HepG2 (cell line): ENCODE data around the gene WDHD1. TPM values are rescaled to one million over a fixed set of nuclear protein-coding genes. Genes with fewer than 3 reads are reported as not detected.

Experiments used
- BRD4 ChIP-seq: sonication (generic); formaldehyde crosslinking; IDR thresholded peaks from 2 replicates; pipeline ENCODE4 v1.4.0; 2020; ENCODE audit warnings: missing genetic modification reagents
- ESRRA ChIP-seq: sonication (generic); formaldehyde crosslinking; IDR thresholded peaks from 2 replicates; pipeline ENCODE4 v1.5.1; 2020; ENCODE audit warnings: mild to moderate bottlenecking, low read depth, missing genetic modification reagents
- ETV5 ChIP-seq: IDR thresholded peaks from 2 replicates; pipeline ENCODE4 v1.6.1; 2018; ENCODE audit warnings: missing biosample characterization, missing genetic modification reagents, inconsistent platforms, borderline replicate concordance
- GATA4 ChIP-seq: sonication (generic); IDR thresholded peaks from 2 replicates; pipeline ENCODE4 v1.6.1; 2016; ENCODE audit warnings: antibody characterized with exemption, low read depth, borderline replicate concordance
- HNRNPK ChIP-seq: fragments of 200-400 bp; formaldehyde crosslinking; IDR thresholded peaks from 2 replicates; pipeline ENCODE4 v1.6.1; 2018; ENCODE audit warnings: low read length, low read depth, moderate library complexity, mild to moderate bottlenecking; ENCODE audit not compliant: poor library complexity, severe bottlenecking
- HNRNPUL1 ChIP-seq: fragments of 200-400 bp; formaldehyde crosslinking; IDR thresholded peaks from 2 replicates; pipeline ENCODE4 v1.6.1; 2017; ENCODE audit warnings: low read depth, mild to moderate bottlenecking, low read length, moderate library complexity
- KDM3A ChIP-seq: IDR thresholded peaks from 2 replicates; pipeline ENCODE4 v1.6.1; 2018; ENCODE audit warnings: low read depth, missing compliant biosample characterization
- MAZ ChIP-seq, 2 experiments: sonication (generic) in 1 of 2; formaldehyde crosslinking in 1 of 2; IDR thresholded peaks; 2 replicates each; pipeline versions ENCODE4 v1.5.0 to v1.6.1; 2012 to 2020; ENCODE audit warnings: low read depth in 2 of 2, mild to moderate bottlenecking in 2 of 2, borderline replicate concordance in 1 of 2, improper control_type of control experiment in 1 of 2, low read length in 1 of 2, missing genetic modification reagents in 1 of 2, moderate library complexity in 1 of 2
- MIXL1 ChIP-seq: IDR thresholded peaks from 2 replicates; pipeline ENCODE4 v1.6.1; 2016
- PPARG ChIP-seq: conservative IDR thresholded peaks from 2 replicates; pipeline ENCODE4 v1.6.1; 2016; ENCODE audit warnings: missing biosample characterization, missing genetic modification reagents
- RAD21 ChIP-seq: fragments of 450-650 bp; formaldehyde crosslinking; IDR thresholded peaks from 2 replicates; pipeline ENCODE4 v1.5.0; 2020; ENCODE audit warnings: mild to moderate bottlenecking
- SMARCE1 ChIP-seq: fragments of 450-650 bp; IDR thresholded peaks from 2 replicates; pipeline ENCODE4 v1.6.1; 2017; ENCODE audit warnings: borderline replicate concordance
- TSC22D2 ChIP-seq: sonication (generic); formaldehyde crosslinking; IDR thresholded peaks from 2 replicates; pipeline ENCODE4 v1.5.1; 2020; ENCODE audit warnings: missing genetic modification reagents, mild to moderate bottlenecking, borderline replicate concordance
- ZNF292 ChIP-seq: sonication (generic); formaldehyde crosslinking; IDR thresholded peaks from 2 replicates; pipeline ENCODE4 v1.8.1; 2022; ENCODE audit warnings: mild to moderate bottlenecking, low read depth, missing genetic modification reagents, borderline replicate concordance
- ZNF326 ChIP-seq: sonication (generic); formaldehyde crosslinking; IDR thresholded peaks from 2 replicates; pipeline ENCODE4 v1.4.0; 2020; ENCODE audit warnings: missing genetic modification reagents, borderline replicate concordance
- ZNF552 ChIP-seq: sonication (generic); formaldehyde crosslinking; IDR thresholded peaks from 2 replicates; pipeline ENCODE4 v1.9.0; 2022; ENCODE audit warnings: missing genetic modification reagents, mild to moderate bottlenecking, borderline replicate concordance
- ZNF784 ChIP-seq: sonication (generic); formaldehyde crosslinking; IDR thresholded peaks from 2 replicates; pipeline ENCODE4 v1.5.1; 2020; ENCODE audit warnings: missing genetic modification reagents, mild to moderate bottlenecking, borderline replicate concordance
- ZSCAN29 ChIP-seq: sonication (generic); formaldehyde crosslinking; conservative IDR thresholded peaks from 2 replicates; pipeline ENCODE4 v1.4.0; 2020; ENCODE audit warnings: mild to moderate bottlenecking, missing genetic modification reagents
- polyA plus RNA-seq, 8 experiments: library from polyadenylated mRNA; depleted of rRNA in 3 of 8; stranded (reverse) in 7 of 8; unstranded in 1 of 8; fragments of >200 nt; fragmentation: Illumina TruSeq in 4 of 8; extraction: Trizol in 4 of 8; gene quantifications; 2 replicates each; pipeline versions ENCODE4 v1.2.1 to v1.2.3, GENCODE V29; 2011 to 2016; ENCODE audit warnings: low read depth in 4 of 8, missing spikeins in 1 of 8, mixed read lengths in 1 of 8; ENCODE audit not compliant: insufficient read depth in 1 of 8
- total RNA-seq, 5 experiments: library from RNA; depleted of rRNA; stranded (reverse); fragments of >200 nt; fragmentation: Illumina TruSeq; extraction: Trizol; gene quantifications; 2 replicates each; pipeline ENCODE4 v1.2.3, GENCODE V29; 2016; ENCODE audit warnings: low read depth in 1 of 5
- TF ChIP-seq, protein P1 (sequence below): sonication (generic); formaldehyde crosslinking; conservative IDR thresholded peaks from 2 replicates; pipeline ENCODE4 v1.8.1; 2023; ENCODE audit warnings: missing genetic modification reagents
- TF ChIP-seq, protein P2 (sequence below): sonication (generic); formaldehyde crosslinking; IDR thresholded peaks from 2 replicates; pipeline ENCODE4 v1.5.1; 2020; ENCODE audit warnings: mild to moderate bottlenecking, missing genetic modification reagents, moderate library complexity
- TF ChIP-seq, protein P3 (sequence below): sonication (generic); formaldehyde crosslinking; IDR thresholded peaks from 2 replicates; pipeline ENCODE4 v1.5.0; 2020; ENCODE audit warnings: missing genetic modification reagents
- TF ChIP-seq, protein P4 (sequence below): sonication (generic); formaldehyde crosslinking; IDR thresholded peaks from 2 replicates; pipeline ENCODE4 v1.4.0; 2020; ENCODE audit warnings: mild to moderate bottlenecking, low read depth, missing genetic modification reagents

Gene WDHD1
- total and polyA plus RNA-seq, 2 of the 13 experiments (the other 11 are each of a cell fraction or from before 2014, with no cell fraction given), result 5.5 to 27.5 TPM

DNA sequence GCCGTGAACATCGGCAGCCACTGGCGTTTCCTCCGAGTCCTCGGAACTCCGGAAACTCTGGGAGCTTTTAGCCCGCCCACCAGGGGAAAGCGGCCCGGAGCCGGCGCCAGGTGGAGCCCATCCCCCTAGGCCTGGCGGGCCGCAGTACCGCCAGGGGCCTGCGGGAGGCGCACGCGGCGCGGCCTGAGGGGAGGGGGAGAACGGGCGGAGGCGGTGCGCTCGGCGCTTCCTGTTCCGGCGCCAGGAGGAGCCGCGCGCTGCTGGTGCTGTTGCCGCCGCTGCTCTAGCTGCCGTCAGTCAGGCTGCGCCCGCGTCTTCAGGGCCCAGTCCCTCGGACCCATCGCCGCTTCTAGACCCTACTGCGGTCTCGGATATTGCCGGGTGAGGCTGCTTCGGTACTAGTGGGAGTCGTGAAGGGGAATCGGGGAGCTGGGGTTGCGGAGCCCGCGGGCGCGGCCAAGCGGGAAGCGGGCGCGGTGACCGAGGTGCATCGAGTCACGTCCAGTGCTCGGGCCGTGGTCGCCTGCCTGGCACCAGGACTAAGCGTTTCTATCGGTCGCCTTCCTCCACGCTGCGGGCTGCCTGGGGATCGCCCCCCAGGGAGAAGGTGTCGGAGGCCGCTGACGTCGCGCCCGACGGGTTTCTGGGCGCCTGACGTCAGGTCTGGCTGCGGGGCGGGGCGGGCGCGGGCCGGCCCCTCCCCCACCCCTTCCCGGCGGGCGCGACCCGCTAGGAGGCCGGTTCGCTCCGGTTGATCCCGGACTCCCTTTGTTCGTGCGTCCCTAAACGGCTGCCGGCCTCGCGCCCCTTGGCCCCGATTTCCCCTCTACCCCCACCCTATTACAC is 24.7 kb upstream of the WDHD1 start, which contains the start of gene MAPK1IP1L (continued):
- TF ChIP-seq ESRRA (CRISPR knock-in tag) (0 out of 2 replicates have a peak, but pooled peaks have one; percentile 67), ZNF292 (CRISPR knock-in tag) (0 out of 2 replicates have a peak, but pooled peaks have one; percentile 42), KDM3A (CRISPR knock-in tag) (peak; percentile 95), ZNF552 (CRISPR knock-in tag) (no peak), PPARG (peak; percentile 69), GATA4 (peak; percentile 44; the same call in 1 of the 2 replicates), HNRNPUL1 (peak; percentile 59; the same call in 1 of the 2 replicates), ETV5 (CRISPR knock-in tag) (peak; percentile 92), BRD4 (CRISPR knock-in tag) (peak; percentile 87), ZNF784 (peak; percentile 50; the same call in 1 of the 2 replicates), SMARCE1 (no peak), HNRNPK (peak; percentile 85), MAZ (IDR thresholded peaks at IDR 0.05; ENCODE audit: borderline replicate concordance, low read depth, low read length) (peak; percentile 99), MAZ (CRISPR knock-in tag; IDR thresholded peaks at IDR 0.05; ENCODE audit: low read depth) (peak; percentile 100), TSC22D2 (CRISPR knock-in tag) (peak; percentile 6; the same call in 1 of the 2 replicates), MIXL1 (CRISPR knock-in tag) (peak; percentile 50; the same call in 1 of the 2 replicates), ZSCAN29 (peak; percentile 85), RAD21 (CRISPR knock-in tag) (peak; percentile 88), ZNF326 (no peak)
- TF ChIP-seq, protein P1, sequence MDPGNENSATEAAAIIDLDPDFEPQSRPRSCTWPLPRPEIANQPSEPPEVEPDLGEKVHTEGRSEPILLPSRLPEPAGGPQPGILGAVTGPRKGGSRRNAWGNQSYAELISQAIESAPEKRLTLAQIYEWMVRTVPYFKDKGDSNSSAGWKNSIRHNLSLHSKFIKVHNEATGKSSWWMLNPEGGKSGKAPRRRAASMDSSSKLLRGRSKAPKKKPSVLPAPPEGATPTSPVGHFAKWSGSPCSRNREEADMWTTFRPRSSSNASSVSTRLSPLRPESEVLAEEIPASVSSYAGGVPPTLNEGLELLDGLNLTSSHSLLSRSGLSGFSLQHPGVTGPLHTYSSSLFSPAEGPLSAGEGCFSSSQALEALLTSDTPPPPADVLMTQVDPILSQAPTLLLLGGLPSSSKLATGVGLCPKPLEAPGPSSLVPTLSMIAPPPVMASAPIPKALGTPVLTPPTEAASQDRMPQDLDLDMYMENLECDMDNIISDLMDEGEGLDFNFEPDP (CRISPR knock-in tag), result 0 out of 2 replicates have a peak, but pooled peaks have one; percentile 88
- TF ChIP-seq, protein P2, sequence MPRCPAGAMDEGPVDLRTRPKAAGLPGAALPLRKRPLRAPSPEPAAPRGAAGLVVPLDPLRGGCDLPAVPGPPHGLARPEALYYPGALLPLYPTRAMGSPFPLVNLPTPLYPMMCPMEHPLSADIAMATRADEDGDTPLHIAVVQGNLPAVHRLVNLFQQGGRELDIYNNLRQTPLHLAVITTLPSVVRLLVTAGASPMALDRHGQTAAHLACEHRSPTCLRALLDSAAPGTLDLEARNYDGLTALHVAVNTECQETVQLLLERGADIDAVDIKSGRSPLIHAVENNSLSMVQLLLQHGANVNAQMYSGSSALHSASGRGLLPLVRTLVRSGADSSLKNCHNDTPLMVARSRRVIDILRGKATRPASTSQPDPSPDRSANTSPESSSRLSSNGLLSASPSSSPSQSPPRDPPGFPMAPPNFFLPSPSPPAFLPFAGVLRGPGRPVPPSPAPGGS, result peak; percentile 81
- TF ChIP-seq, protein P3, sequence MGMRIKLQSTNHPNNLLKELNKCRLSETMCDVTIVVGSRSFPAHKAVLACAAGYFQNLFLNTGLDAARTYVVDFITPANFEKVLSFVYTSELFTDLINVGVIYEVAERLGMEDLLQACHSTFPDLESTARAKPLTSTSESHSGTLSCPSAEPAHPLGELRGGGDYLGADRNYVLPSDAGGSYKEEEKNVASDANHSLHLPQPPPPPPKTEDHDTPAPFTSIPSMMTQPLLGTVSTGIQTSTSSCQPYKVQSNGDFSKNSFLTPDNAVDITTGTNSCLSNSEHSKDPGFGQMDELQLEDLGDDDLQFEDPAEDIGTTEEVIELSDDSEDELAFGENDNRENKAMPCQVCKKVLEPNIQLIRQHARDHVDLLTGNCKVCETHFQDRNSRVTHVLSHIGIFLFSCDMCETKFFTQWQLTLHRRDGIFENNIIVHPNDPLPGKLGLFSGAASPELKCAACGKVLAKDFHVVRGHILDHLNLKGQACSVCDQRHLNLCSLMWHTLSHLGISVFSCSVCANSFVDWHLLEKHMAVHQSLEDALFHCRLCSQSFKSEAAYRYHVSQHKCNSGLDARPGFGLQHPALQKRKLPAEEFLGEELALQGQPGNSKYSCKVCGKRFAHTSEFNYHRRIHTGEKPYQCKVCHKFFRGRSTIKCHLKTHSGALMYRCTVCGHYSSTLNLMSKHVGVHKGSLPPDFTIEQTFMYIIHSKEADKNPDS (CRISPR knock-in tag), result peak; percentile 94
- TF ChIP-seq, protein P4, sequence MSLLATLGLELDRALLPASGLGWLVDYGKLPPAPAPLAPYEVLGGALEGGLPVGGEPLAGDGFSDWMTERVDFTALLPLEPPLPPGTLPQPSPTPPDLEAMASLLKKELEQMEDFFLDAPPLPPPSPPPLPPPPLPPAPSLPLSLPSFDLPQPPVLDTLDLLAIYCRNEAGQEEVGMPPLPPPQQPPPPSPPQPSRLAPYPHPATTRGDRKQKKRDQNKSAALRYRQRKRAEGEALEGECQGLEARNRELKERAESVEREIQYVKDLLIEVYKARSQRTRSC (CRISPR knock-in tag), result no peak
